SK-N-SH treated with all-trans-retinoic acid at 6 μM for 48 hours (cell line): Measurements from ENCODE around the gene TIAM1.

Experiments
- BACH2 ChIP-seq: fragments of 250-450 bp; sonication (Bioruptor Pico); IDR thresholded peaks from 2 replicates; pipeline ENCODE4 v1.9.0; 2021; ENCODE audit warnings: mild to moderate bottlenecking, borderline replicate concordance
- CSDC2 ChIP-seq: fragments of 250-450 bp; sonication (Bioruptor Pico); IDR thresholded peaks from 2 replicates; pipeline ENCODE4 v1.5.0; 2020; ENCODE audit warnings: mild to moderate bottlenecking, moderate library complexity
- CSRNP3 ChIP-seq: fragments of 250-450 bp; sonication (Bioruptor Pico); IDR thresholded peaks from 2 replicates; pipeline ENCODE4 v1.5.1; 2021; ENCODE audit warnings: mild to moderate bottlenecking, moderate library complexity
- ISL1 ChIP-seq: fragments of 250-450 bp; sonication (Bioruptor Pico); IDR thresholded peaks from 2 replicates; pipeline ENCODE4 v2.1.2; 2022; ENCODE audit warnings: mild to moderate bottlenecking, moderate library complexity
- ZFP30 ChIP-seq: fragments of 450-650 bp; formaldehyde crosslinking; IDR thresholded peaks from 2 replicates; pipeline ENCODE4 v1.5.0; 2022; ENCODE audit warnings: mild to moderate bottlenecking, moderate library complexity
- ZNF565 ChIP-seq: fragments of 450-650 bp; formaldehyde crosslinking; conservative IDR thresholded peaks from 2 replicates; pipeline ENCODE4 v1.5.0; 2020; ENCODE audit warnings: low read depth, mild to moderate bottlenecking, moderate library complexity

- TF ChIP-seq ZFP30 (CRISPR knock-in tag) (no peak), ZNF565 (no peak), ISL1 (CRISPR knock-in tag) (no peak), BACH2 (CRISPR knock-in tag) (no peak), CSDC2 (CRISPR knock-in tag) (no peak), CSRNP3 (no peak)
Observed at GRCh38 chr21:31211836-31212235, 132.2 kb downstream of the TIAM1 start.
